ACC112 (cell line): ENCODE results near the gene SHPK.
"Not testable (repeated sequence)": the region's sequence is repeated elsewhere in the genome, so short reads cannot be mapped to it uniquely, and the experiment has no call there.

Experiments used
- H2AFZ ChIP-seq: fragments of 200-600 bp; sonication (generic); one replicate; pipeline ENCODE4 v1.6.0; 2017; ENCODE audit warnings: antibody characterized with exemption, low read length; ENCODE audit not compliant: unreplicated experiment
- H3K27ac ChIP-seq: fragments of 200-600 bp; sonication (generic); 2 replicates; pipeline ENCODE4 v1.5.1; 2014; ENCODE audit warnings: low read depth, mild to moderate bottlenecking, antibody characterized with exemption, low read length, moderate library complexity
- H3K27me3 ChIP-seq: fragments of 200-600 bp; sonication (generic); 2 replicates; pipeline ENCODE4 v1.6.1; 2014; ENCODE audit warnings: mild to moderate bottlenecking, antibody characterized with exemption, low read length, moderate library complexity, mixed read lengths; ENCODE audit not compliant: insufficient read depth
- H3K36me3 ChIP-seq: fragments of 200-600 bp; sonication (generic); 2 replicates; pipeline ENCODE4 v1.6.1; 2016; ENCODE audit warnings: mild to moderate bottlenecking, antibody characterized with exemption, low read length, moderate library complexity, mixed read lengths; ENCODE audit not compliant: insufficient read depth
- H3K4me1 ChIP-seq: fragments of 200-600 bp; sonication (generic); one replicate; pipeline ENCODE4 v1.6.1; 2016; ENCODE audit warnings: low read length, mixed read lengths; ENCODE audit not compliant: insufficient read depth, unreplicated experiment, control insufficient read depth
- H3K4me3 ChIP-seq: fragments of 200-600 bp; sonication (generic); 2 replicates; pipeline ENCODE4 v1.5.1; 2014; ENCODE audit warnings: mild to moderate bottlenecking, low read depth, low read length
- H3K79me2 ChIP-seq: fragments of 200-600 bp; sonication (generic); one replicate; pipeline ENCODE4 v1.6.0; 2016; ENCODE audit warnings: low read length; ENCODE audit not compliant: control insufficient read depth, unreplicated experiment, insufficient read depth

Gene SHPK

GRCh38 chr17:3565143-3565542, 70.9 kb downstream of the SHPK start:
- H3K4me1 ChIP-seq = no peaks in the 10 kb centered on the region
- no peaks in the 10 kb centered on the region for H3K36me3 ChIP-seq
- no peak overlapping the region for H3K4me3 ChIP-seq
- H3K27me3 ChIP-seq = no peaks in the 10 kb centered on the region
- H2AFZ ChIP-seq = no peak overlapping the region
- H3K79me2 ChIP-seq = no peaks in the 10 kb centered on the region
- H3K27ac ChIP-seq = no peak overlapping the region

DNA sequence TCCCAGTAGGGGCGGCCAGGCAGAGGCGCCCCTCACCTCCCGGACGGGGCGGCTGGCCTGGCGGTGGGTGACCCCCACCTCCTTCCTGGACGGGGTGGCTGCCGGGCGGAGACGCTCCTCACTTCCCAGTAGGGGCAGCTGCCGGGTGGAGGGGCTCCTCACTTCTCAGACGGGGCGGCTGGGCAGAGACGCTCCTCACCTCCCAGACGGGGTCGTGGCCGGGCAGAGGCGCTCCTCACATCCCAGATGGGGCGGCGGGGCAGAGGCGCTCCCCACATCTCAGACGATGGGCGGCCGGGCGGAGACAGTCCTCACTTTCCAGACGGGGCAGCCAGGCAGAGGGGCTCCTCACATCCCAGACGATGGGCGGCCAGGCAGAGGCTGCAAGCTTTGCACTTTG, 71.8 kb downstream of the SHPK start:
- H3K79me2 ChIP-seq, H3K27me3 ChIP-seq, H3K36me3 ChIP-seq, H3K4me3 ChIP-seq, H2AFZ ChIP-seq, H3K27ac ChIP-seq, H3K4me1 ChIP-seq: not testable (repeated sequence)

DNA sequence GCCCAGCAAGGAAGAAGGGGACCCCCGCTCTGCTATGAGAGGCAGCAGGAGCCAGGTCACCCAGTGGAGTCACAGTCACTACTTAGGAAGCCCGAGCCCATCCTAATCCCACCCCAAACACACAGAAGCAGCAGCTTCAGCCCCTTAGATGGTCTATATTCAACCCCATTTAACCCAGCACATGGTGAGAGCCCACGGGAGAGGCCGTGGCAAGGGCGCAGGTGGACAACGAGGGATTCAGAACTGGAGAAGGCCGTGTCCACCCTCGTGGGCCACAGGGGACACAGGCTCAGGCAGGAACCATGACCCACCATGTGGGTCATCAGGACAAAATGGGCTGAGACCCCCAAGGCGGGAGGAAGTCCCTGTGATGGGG, 76.8 kb downstream of the SHPK start:
- H3K4me1 ChIP-seq = no peaks in the 10 kb centered on the region
- no peak overlapping the region for H2AFZ ChIP-seq
- H3K79me2 ChIP-seq = no peaks in the 10 kb centered on the region
- H3K27me3 ChIP-seq = no peaks in the 10 kb centered on the region
- no peak overlapping the region for H3K27ac ChIP-seq
- no peak overlapping the region for H3K4me3 ChIP-seq
- no peaks in the 10 kb centered on the region for H3K36me3 ChIP-seq

GRCh38 chr17:3558603-3559269, 77.3 kb downstream of the SHPK start:
- Histone ChIP-seq H3K4me3 (no peak overlapping the region), H3K79me2 (no peaks in the 10 kb centered on the region), H2AFZ (no peak overlapping the region), H3K27ac (no peak overlapping the region), H3K27me3 (no peaks in the 10 kb centered on the region), H3K36me3 (no peaks in the 10 kb centered on the region), H3K4me1 (no peaks in the 10 kb centered on the region)
